ENCODE measurements around the gene DNAJC10.

Gene DNAJC10

DNA sequence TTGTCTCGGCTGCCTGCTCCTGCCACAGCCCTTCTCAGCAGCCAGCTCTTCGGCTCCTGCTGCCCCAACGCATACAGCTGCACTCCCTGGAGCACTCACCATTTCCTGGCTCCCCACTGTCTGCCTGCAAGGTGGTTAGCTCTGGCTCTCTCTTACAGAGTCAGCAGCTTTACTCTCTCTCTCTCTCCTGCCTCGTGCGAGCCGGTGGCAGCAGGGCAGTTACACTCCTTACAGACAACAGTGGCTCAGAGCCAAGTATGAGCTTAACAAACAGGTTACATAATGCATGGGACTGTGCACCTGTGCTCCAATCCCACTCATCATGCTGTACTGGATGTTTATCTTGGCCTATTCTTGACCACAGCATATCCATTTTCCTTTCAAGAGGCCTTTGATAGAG lies 47.4 kb upstream of the DNAJC10 start:
- no peak overlapping the region for H3K4me2 ChIP-seq (ENCODE audit: low read depth, low read length, poor library complexity, severe bottlenecking)
- H3K79me2 ChIP-seq (ENCODE audit: insufficient read depth, low read length): no peaks in the 10 kb centered on the region
- no peaks in the 10 kb centered on the region for H3K4me1 ChIP-seq (ENCODE audit: insufficient read depth, low read length, poor library complexity, severe bottlenecking)
- no peaks in the 10 kb centered on the region for H3K27me3 ChIP-seq (ENCODE audit: insufficient read depth, low read length, poor library complexity, severe bottlenecking)
- H2AFZ ChIP-seq (ENCODE audit: low read length): peak overlapping the region; percentile 75
- no peaks in the 10 kb centered on the region for H3K36me3 ChIP-seq (ENCODE audit: insufficient read depth, low read length)
- H3F3A ChIP-seq (ENCODE audit: low read depth): no peaks in the 10 kb centered on the region
- no peaks in the 10 kb centered on the region for H3K9me3 ChIP-seq (ENCODE audit: insufficient read depth, low read depth, low read length)
- no peak for TF ChIP-seq CTCF (conservative IDR thresholded peaks at IDR 0.05; ENCODE audit: low read length)
- TF ChIP-seq EZH2phosphoT487 (IDR thresholded peaks at IDR 0.05; ENCODE audit: borderline replicate concordance): no peak
- no peaks in the 10 kb centered on the region for H3K9me2 ChIP-seq (replicated peaks; ENCODE audit: low read depth, low read length)
- H3K9ac ChIP-seq (ENCODE audit: low read depth, low read length, poor library complexity, severe bottlenecking): no peak overlapping the region
- no peak overlapping the region for H3K4me3 ChIP-seq (ENCODE audit: low read length, poor library complexity, severe bottlenecking)
- H4K20me1 ChIP-seq (ENCODE audit: insufficient read depth, low read length, poor library complexity, severe bottlenecking): no peaks in the 10 kb centered on the region

- Histone ChIP-seq H3F3A (ENCODE audit: low read depth) (no peaks in the 10 kb centered on the region), H3K79me2 (ENCODE audit: insufficient read depth, low read length) (no peaks in the 10 kb centered on the region), H3K4me2 (ENCODE audit: low read depth, low read length, poor library complexity, severe bottlenecking) (no peak overlapping the region), H3K9me3 (ENCODE audit: insufficient read depth, low read depth, low read length) (no peaks in the 10 kb centered on the region), H3K36me3 (ENCODE audit: insufficient read depth, low read length) (no peaks in the 10 kb centered on the region), H2AFZ (ENCODE audit: low read length) (no peak overlapping the region), H3K9me2 (replicated peaks; ENCODE audit: low read depth, low read length) (no peaks in the 10 kb centered on the region), H3K9ac (ENCODE audit: low read depth, low read length, poor library complexity, severe bottlenecking) (no peak overlapping the region), H3K27me3 (ENCODE audit: insufficient read depth, low read length, poor library complexity, severe bottlenecking) (no peaks in the 10 kb centered on the region), H3K4me3 (ENCODE audit: low read length, poor library complexity, severe bottlenecking) (no peak overlapping the region), H3K4me1 (ENCODE audit: insufficient read depth, low read length, poor library complexity, severe bottlenecking) (no peaks in the 10 kb centered on the region), H4K20me1 (ENCODE audit: insufficient read depth, low read length, poor library complexity, severe bottlenecking) (no peaks in the 10 kb centered on the region)
- TF ChIP-seq CTCF (conservative IDR thresholded peaks at IDR 0.05; ENCODE audit: low read length) (no peak), EZH2phosphoT487 (IDR thresholded peaks at IDR 0.05; ENCODE audit: borderline replicate concordance) (no peak)
These were observed 43.4 kb upstream of the DNAJC10 start for GRCh38 chr2:182672466-182673165.

DNA sequence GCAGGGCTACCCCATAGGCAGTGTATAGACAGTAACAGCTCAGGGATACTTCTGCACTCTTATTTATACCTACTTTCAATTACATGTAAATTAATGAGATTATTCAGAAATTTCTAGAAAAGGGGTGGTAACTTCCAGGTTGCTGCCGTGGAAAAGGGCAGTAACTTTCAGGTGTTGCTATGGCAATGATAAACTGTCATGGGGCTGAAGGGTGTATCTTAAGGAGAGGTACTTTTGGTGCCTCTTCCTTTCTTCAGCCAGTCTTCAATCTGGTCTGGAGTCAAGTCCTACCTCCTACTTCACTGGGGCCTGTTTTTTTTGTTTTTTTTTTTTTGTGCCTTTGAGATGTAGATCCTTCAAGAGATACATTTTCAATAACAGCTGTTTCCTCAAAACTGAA lies 35.2 kb upstream of the DNAJC10 start:
- no peaks in the 10 kb centered on the region for H3K36me3 ChIP-seq (ENCODE audit: insufficient read depth, low read length)
- H2AFZ ChIP-seq (ENCODE audit: low read length): no peak overlapping the region
- no peaks in the 10 kb centered on the region for H4K20me1 ChIP-seq (ENCODE audit: insufficient read depth, low read length, poor library complexity, severe bottlenecking)
- no peak overlapping the region for H3K4me2 ChIP-seq (ENCODE audit: low read depth, low read length, poor library complexity, severe bottlenecking)
- no peaks in the 10 kb centered on the region for H3K4me1 ChIP-seq (ENCODE audit: insufficient read depth, low read length, poor library complexity, severe bottlenecking)
- TF ChIP-seq CTCF (conservative IDR thresholded peaks at IDR 0.05; ENCODE audit: low read length) (no peak), EZH2phosphoT487 (IDR thresholded peaks at IDR 0.05; ENCODE audit: borderline replicate concordance) (no peak)
- H3K9me2 ChIP-seq (replicated peaks; ENCODE audit: low read depth, low read length): no peaks in the 10 kb centered on the region
- H3K4me3 ChIP-seq (ENCODE audit: low read length, poor library complexity, severe bottlenecking): no peak overlapping the region
- H3F3A ChIP-seq (ENCODE audit: low read depth): no peaks in the 10 kb centered on the region
- H3K9ac ChIP-seq (ENCODE audit: low read depth, low read length, poor library complexity, severe bottlenecking): no peak overlapping the region
- no peaks in the 10 kb centered on the region for H3K9me3 ChIP-seq (ENCODE audit: insufficient read depth, low read depth, low read length)
- no peaks in the 10 kb centered on the region for H3K79me2 ChIP-seq (ENCODE audit: insufficient read depth, low read length)
- H3K27me3 ChIP-seq (ENCODE audit: insufficient read depth, low read length, poor library complexity, severe bottlenecking): no peaks in the 10 kb centered on the region
